Thoracic aorta (tissue), 2 donors: Measurements from ENCODE around the gene FGD2. TPM values are rescaled to one million over a fixed set of nuclear protein-coding genes. Genes with fewer than 3 reads are reported as not detected.
A peak's percentile ranks its signal among the peaks of the same experiment; 100 is the strongest.

Experiments used
- ATAC-seq: fragments of 150-250 bp; one replicate; pipeline ENCODE4 v1.8.0; 2017; ENCODE audit warnings: low read depth; ENCODE audit not compliant: insufficient number of reproducible peaks, low FRiP score
- DNase-seq: peaks from one replicate; pipeline ENCODE4 v3.0.0-alpha.2; 2020; ENCODE audit warnings: low spot score
- H3K27ac ChIP-seq, 2 donors: fragments of 200-600 bp; sonication (generic); 1 replicate in 1 of 2; 2 replicates in 1 of 2; pipeline ENCODE4 v1.5.1; 2016; ENCODE audit warnings: mild to moderate bottlenecking in 2 of 2, moderate library complexity in 2 of 2
- H3K27me3 ChIP-seq: fragments of 200-600 bp; sonication (generic); replicated peaks from 2 replicates; pipeline ENCODE4 v1.6.0; 2016; ENCODE audit warnings: mild to moderate bottlenecking; ENCODE audit not compliant: insufficient read depth
- H3K36me3 ChIP-seq: fragments of 200-600 bp; sonication (generic); one replicate; pipeline ENCODE4 v1.5.1; 2016
- H3K4me1 ChIP-seq, 2 donors: fragments of 200-600 bp; sonication (generic); 1 replicate in 1 of 2; 2 replicates in 1 of 2; pipeline versions ENCODE4 v1.5.1 to v1.6.0; 2016; ENCODE audit warnings: low read depth in 2 of 2, mild to moderate bottlenecking in 1 of 2; ENCODE audit not compliant: control insufficient read depth in 1 of 2
- H3K4me3 ChIP-seq: fragments of 200-600 bp; sonication (generic); 2 replicates; pipeline ENCODE4 v1.5.1; 2016; ENCODE audit warnings: mild to moderate bottlenecking
- H3K9me3 ChIP-seq: fragments of 200-600 bp; sonication (generic); 2 replicates; pipeline ENCODE4 v1.5.1; 2016
- total RNA-seq, 2 donors: library from RNA; depleted of rRNA; stranded (reverse); fragments of >200 nt; gene quantifications; one replicate each; pipeline versions ENCODE4 v1.1.0 to v1.2.3, GENCODE V29; 2016
- TF ChIP-seq, protein P1 (sequence below): fragments of 200-600 bp; sonication (generic); IDR thresholded peaks from one replicate; pipeline ENCODE4 v1.5.1; 2019; ENCODE audit warnings: antibody characterized with exemption

FGD2 gene
- total RNA-seq, 2 donors from 2014 or later = 27.5 to 52.5 TPM

DNA sequence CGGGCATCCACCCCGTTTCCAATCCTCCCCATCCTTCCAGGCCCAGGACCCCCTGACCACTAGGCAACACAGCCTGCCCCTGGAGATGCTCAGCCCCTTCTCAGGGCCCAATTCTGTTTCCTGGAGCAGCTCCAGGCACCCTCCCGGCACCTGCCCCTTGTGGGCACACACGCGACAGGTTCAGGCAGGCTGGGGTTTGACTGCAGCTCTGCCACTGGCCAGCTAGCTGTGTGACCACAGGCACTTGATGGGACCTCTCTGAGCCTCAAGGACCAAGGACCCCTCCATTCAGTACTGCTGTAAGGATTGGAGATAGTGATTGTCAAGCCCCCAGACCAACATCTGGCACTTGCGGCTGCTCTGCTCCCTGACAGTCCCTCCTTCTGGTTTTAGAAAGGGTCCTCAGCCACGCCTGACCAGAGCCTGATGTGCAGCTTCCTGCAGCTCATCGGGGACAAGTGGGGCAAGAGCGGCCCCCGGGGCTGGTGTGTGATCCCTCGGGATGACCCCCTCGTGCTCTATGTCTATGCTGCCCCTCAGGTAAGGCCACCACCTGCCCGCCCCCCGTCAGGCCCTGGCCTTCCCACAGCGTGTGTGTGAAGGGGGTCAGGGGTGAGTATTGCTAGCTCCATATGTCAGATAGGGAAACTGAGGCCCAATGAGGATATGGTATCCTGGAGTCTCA lies 21.7 kb downstream of the FGD2 start:
- TF ChIP-seq, protein P1, sequence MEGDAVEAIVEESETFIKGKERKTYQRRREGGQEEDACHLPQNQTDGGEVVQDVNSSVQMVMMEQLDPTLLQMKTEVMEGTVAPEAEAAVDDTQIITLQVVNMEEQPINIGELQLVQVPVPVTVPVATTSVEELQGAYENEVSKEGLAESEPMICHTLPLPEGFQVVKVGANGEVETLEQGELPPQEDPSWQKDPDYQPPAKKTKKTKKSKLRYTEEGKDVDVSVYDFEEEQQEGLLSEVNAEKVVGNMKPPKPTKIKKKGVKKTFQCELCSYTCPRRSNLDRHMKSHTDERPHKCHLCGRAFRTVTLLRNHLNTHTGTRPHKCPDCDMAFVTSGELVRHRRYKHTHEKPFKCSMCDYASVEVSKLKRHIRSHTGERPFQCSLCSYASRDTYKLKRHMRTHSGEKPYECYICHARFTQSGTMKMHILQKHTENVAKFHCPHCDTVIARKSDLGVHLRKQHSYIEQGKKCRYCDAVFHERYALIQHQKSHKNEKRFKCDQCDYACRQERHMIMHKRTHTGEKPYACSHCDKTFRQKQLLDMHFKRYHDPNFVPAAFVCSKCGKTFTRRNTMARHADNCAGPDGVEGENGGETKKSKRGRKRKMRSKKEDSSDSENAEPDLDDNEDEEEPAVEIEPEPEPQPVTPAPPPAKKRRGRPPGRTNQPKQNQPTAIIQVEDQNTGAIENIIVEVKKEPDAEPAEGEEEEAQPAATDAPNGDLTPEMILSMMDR = no peak
- ATAC-seq (no peak), DNase-seq (no peak)
- no peak overlapping the region for H3K27ac ChIP-seq
- H3K4me1 ChIP-seq = no peaks in the 10 kb centered on the region
- H3K27me3 ChIP-seq = no peaks in the 10 kb centered on the region
- H3K36me3 ChIP-seq = no peaks in the 10 kb centered on the region
- no peaks in the 10 kb centered on the region for H3K9me3 ChIP-seq
- H3K4me3 ChIP-seq = no peak overlapping the region

DNA sequence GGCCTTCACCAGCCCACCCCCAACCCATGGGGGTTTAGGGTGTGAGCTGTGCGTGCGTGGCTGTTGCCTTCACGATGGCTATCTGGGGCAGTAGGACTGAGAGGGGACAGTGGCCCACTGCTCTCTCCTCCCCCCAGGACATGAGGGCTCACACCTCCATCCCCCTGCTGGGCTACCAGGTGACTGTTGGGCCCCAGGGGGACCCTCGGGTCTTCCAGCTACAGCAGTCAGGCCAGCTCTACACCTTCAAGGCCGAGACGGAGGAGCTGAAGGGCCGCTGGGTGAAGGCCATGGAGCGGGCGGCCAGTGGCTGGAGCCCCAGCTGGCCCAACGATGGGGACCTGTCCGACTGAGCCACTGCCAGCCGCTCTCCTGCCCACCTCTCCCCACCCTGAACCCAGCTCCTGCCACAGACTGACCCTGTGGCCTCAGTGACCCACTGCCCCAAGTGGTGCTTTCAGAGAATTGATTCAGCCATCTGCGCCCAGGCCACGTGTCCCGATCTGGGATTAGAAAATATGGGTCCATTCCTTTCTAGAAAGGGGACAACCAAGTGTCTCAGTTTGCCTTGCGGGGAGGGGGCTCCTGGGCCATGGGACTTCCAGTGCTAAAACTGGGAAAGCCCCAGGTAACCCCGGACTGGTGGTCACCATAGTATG lies 22.5 kb downstream of the FGD2 start:
- no peak for DNase-seq
- TF ChIP-seq, protein P1 = no peak
- H3K36me3 ChIP-seq = no peaks in the 10 kb centered on the region
- no peak for ATAC-seq
- no peaks in the 10 kb centered on the region for H3K4me1 ChIP-seq
- H3K27ac ChIP-seq = no peak overlapping the region
- no peak overlapping the region for H3K4me3 ChIP-seq
- H3K9me3 ChIP-seq = no peaks in the 10 kb centered on the region
- no peaks in the 10 kb centered on the region for H3K27me3 ChIP-seq

GRCh38 chr6:37029249-37029971 lies 24.0 kb downstream of the FGD2 start:
- Histone ChIP-seq H3K27me3 (no peaks in the 10 kb centered on the region), H3K4me1 (no peaks in the 10 kb centered on the region), H3K9me3 (no peaks in the 10 kb centered on the region), H3K27ac (no peak overlapping the region), H3K4me3 (no peak overlapping the region), H3K36me3 (no peaks in the 10 kb centered on the region)
- DNase-seq = no peak
- TF ChIP-seq, protein P1 = peak; percentile 54
- ATAC-seq = peak; percentile 37

- H3K27ac ChIP-seq = no peak overlapping the region
- TF ChIP-seq, protein P1 = no peak
- no peak for DNase-seq
- H3K27me3 ChIP-seq = no peaks in the 10 kb centered on the region
- no peak for ATAC-seq
- H3K4me3 ChIP-seq = no peak overlapping the region
- H3K9me3 ChIP-seq = no peaks in the 10 kb centered on the region
- H3K4me1 ChIP-seq = no peaks in the 10 kb centered on the region
- no peaks in the 10 kb centered on the region for H3K36me3 ChIP-seq
These were observed 25.1 kb downstream of the FGD2 start for GRCh38 chr6:37030599-37030998.

- TF ChIP-seq, protein P1 = no peak
- DNase-seq = no peak
- H3K4me1 ChIP-seq = no peaks in the 10 kb centered on the region
- H3K36me3 ChIP-seq = no peaks in the 10 kb centered on the region
- ATAC-seq = no peak
- no peak overlapping the region for H3K27ac ChIP-seq
- no peaks in the 10 kb centered on the region for H3K9me3 ChIP-seq
- no peak overlapping the region for H3K4me3 ChIP-seq
- no peaks in the 10 kb centered on the region for H3K27me3 ChIP-seq
These were observed 26.8 kb downstream of the FGD2 start for GRCh38 chr6:37032239-37032638.
